ENCODE data around the gene RNF208. TPM values are rescaled to one million over a fixed set of nuclear protein-coding genes. Genes with fewer than 3 reads are reported as not detected.

RNF208 gene
- total and polyA plus RNA-seq, 2 donors (not counting 3 experiments of a cell fraction or from before 2014, with no cell fraction given) = 1.3 to 4.8 TPM

GRCh38 chr9:137201205-137201868 lies 20.7 kb downstream of the RNF208 start:
- Histone ChIP-seq H3K4me1 (ENCODE audit: control insufficient read depth, extremely low read depth, insufficient read depth, low read length) (peaks cover 25% of the 10 kb centered on the region), H3K4me3 (replicated peaks in 1 of 3; ENCODE audit: insufficient read depth in 1 of 3, low read depth in 1 of 3, low read length in 3 of 3) (peak overlapping the region in 2 of 3 experiments; percentile 7 to 80), H3K79me2 (ENCODE audit: control insufficient read depth, insufficient read depth, low read length) (peaks cover 25% of the 10 kb centered on the region), H3K27ac (ENCODE audit: insufficient read depth, low read depth, low read length) (no peak overlapping the region), H3K27me3 (ENCODE audit: control insufficient read depth in 2 of 2, insufficient read depth in 2 of 2, low read length in 2 of 2) (no peaks in the 10 kb centered on the region), H3K9ac (replicated peaks; ENCODE audit: extremely low read depth, insufficient read depth, low read length) (no peak overlapping the region), H2AFZ (ENCODE audit: low read depth, low read length) (peak overlapping the region; percentile 1), H3K9me3 (replicated peaks; ENCODE audit: control insufficient read depth, insufficient read depth, low read length) (no peaks in the 10 kb centered on the region), H3K36me3 (ENCODE audit: control insufficient read depth in 2 of 2, extremely low read depth in 1 of 2, insufficient read depth in 2 of 2, low read length in 2 of 2) (no peaks in the 10 kb centered on the region), H3K4me2 (ENCODE audit: insufficient read depth, low read length) (peak overlapping the region; percentile 19), H4K20me1 (replicated peaks; ENCODE audit: control insufficient read depth, extremely low read depth, insufficient read depth, low read length) (no peaks in the 10 kb centered on the region), H3K9me1 (replicated peaks; ENCODE audit: control insufficient read depth, extremely low read depth, insufficient read depth, low read length) (no peaks in the 10 kb centered on the region)
- TF ChIP-seq POLR2AphosphoS5 (IDR thresholded peaks at IDR 0.05; ENCODE audit: insufficient read depth, low read depth, low read length) (no peak), POLR2A (IDR thresholded peaks at IDR 0.05; ENCODE audit: low read depth, low read length) (no peak), FOS (IDR thresholded peaks at IDR 0.05; ENCODE audit: borderline replicate concordance, insufficient read depth, low read length) (no peak), JUN (IDR thresholded peaks at IDR 0.05; ENCODE audit: borderline replicate concordance, insufficient read depth, insufficient read length, low read depth) (no peak), MYC (IDR thresholded peaks at IDR 0.05; ENCODE audit: low read depth, low read length) (no peak), MAX (IDR thresholded peaks at IDR 0.05; ENCODE audit: insufficient read depth, insufficient read length) (no peak), GATA2 (IDR thresholded peaks at IDR 0.05; ENCODE audit: insufficient read depth, insufficient read length, low read depth, low read length) (no peak)
- intact Hi-C loops (cut with micrococcal nuclease) = loop anchor here (2.0 kb wide), 2 partner anchors 39 to 67 kb away; partner anchors contain the start of gene TUBB4B
- ChIA-PET POLR2A (interaction anchor here (0.8 to 1.2 kb wide), 5 partner anchors 12 to 72 kb away, joined by 3 to 10 read pairs (median 5); partner anchors contain the start of genes ANAPC2, SSNA1 and TUBB4B), CTCF (interaction anchor here (0.8 to 1.5 kb wide), 7 partner anchors 12 to 155 kb away, joined by 3 to 7 read pairs (median 3); partner anchors contain the start of genes CYSRT1, NPDC1, RNF208 and RNF224)
- DNase-seq (ENCODE audit: low read depth, low spot score) = no peak
- dilution Hi-C loops (cut with MboI; ENCODE audit: extremely low pct_ligation_motif_present, low sequenced_read_pairs) = no loop called here
- no peak for FAIRE-seq
- BruUV-seq (replicated peaks) = no TSS peak

All from endothelial cell of umbilical vein (primary cell).